ENCODE data around the gene SRR.

Gene SRR

DNA sequence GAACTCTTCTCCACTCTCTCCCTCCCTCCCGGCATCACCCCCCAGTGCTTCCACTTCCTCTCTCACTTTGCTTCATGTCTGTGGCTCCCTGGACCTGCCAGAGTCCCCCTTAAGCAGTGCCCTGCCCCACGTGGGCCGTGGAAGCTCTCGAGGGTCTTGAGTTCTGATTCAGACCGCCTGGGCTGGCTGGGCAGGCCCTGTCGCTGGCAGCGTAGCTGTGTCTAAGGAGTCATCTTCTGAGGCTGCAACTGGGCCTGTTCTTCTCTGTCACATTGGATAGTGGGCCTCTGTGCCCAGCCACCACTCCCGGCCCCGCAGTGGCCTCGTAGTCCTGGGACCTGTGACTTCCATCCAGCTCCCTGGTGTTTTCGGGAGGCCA, 66.5 kb downstream of the SRR start:
- Histone ChIP-seq H3K4me3 (ENCODE audit: low read depth, low read length) (no peak overlapping the region), H3K79me2 (no peaks in the 10 kb centered on the region), H3K27me3 (ENCODE audit: control insufficient read depth, insufficient read depth, low read length) (no peaks in the 10 kb centered on the region), H3K9me3 (ENCODE audit: control insufficient read depth, low read length) (no peaks in the 10 kb centered on the region), H3K4me2 (ENCODE audit: low read length) (no peak overlapping the region), H3K9ac (no peak overlapping the region), H3K4me1 (no peaks in the 10 kb centered on the region), H3K27ac (no peak overlapping the region), H2AFZ (no peak overlapping the region), H3K36me3 (ENCODE audit: control insufficient read depth, insufficient read depth, low read length) (no peaks in the 10 kb centered on the region)
- TF ChIP-seq, protein P1, sequence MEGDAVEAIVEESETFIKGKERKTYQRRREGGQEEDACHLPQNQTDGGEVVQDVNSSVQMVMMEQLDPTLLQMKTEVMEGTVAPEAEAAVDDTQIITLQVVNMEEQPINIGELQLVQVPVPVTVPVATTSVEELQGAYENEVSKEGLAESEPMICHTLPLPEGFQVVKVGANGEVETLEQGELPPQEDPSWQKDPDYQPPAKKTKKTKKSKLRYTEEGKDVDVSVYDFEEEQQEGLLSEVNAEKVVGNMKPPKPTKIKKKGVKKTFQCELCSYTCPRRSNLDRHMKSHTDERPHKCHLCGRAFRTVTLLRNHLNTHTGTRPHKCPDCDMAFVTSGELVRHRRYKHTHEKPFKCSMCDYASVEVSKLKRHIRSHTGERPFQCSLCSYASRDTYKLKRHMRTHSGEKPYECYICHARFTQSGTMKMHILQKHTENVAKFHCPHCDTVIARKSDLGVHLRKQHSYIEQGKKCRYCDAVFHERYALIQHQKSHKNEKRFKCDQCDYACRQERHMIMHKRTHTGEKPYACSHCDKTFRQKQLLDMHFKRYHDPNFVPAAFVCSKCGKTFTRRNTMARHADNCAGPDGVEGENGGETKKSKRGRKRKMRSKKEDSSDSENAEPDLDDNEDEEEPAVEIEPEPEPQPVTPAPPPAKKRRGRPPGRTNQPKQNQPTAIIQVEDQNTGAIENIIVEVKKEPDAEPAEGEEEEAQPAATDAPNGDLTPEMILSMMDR (IDR thresholded peaks at IDR 0.05): no peak

DNA sequence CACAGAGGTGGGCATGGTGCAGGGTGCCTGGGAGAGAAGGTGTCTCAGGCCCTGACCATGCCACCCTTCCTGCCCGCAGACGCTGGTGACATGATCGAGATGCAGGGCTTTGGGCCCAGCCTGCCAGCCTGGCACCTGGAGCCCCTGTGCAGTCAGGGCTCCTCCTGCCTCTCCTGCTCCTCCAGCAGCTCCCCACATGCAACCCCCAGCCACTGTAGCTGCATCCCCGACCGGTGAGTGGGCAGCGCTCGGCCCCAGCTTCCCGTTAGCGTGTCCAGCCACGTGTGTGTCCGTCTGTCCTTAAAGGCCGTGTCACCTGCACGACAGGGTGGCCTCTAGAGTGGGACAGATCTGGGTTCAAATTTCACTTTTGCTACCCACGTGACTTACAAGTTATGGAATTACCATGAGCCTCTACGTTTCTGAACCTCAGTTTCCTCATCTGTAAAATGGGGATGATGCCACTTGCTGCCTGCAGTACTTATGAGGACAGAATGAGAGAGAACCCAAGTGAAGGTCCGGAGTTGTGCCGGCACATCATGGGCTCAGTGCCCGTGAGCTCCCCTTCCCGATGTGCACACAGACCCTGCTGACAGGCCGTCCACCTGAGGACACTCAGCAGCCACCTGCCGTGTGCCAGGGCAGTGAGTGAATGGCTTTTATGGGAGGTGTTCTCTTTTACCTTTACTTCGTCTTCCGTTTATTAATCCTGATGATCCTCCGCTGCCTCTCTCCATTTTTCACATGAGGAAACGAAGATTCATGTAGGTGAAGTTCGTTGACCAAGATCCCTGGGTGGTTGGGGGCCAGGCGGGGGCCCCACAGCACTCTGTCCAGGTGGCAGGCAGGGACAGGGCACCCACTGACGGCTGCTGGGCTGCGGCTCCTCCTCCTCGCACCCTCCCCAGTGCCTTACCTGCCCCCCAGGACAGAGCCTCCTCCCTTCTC, 67.7 kb downstream of the SRR start:
- Histone ChIP-seq H3K36me3 (ENCODE audit: control insufficient read depth, insufficient read depth, low read length) (no peaks in the 10 kb centered on the region), H3K4me2 (ENCODE audit: low read length) (no peak overlapping the region), H3K4me3 (ENCODE audit: low read depth, low read length) (no peak overlapping the region), H3K9ac (no peak overlapping the region), H3K27me3 (ENCODE audit: control insufficient read depth, insufficient read depth, low read length) (no peaks in the 10 kb centered on the region), H3K27ac (no peak overlapping the region), H3K9me3 (ENCODE audit: control insufficient read depth, low read length) (no peaks in the 10 kb centered on the region), H3K79me2 (no peaks in the 10 kb centered on the region), H3K4me1 (no peaks in the 10 kb centered on the region), H2AFZ (no peak overlapping the region)
- TF ChIP-seq, protein P1 (IDR thresholded peaks at IDR 0.05): no peak

DNA sequence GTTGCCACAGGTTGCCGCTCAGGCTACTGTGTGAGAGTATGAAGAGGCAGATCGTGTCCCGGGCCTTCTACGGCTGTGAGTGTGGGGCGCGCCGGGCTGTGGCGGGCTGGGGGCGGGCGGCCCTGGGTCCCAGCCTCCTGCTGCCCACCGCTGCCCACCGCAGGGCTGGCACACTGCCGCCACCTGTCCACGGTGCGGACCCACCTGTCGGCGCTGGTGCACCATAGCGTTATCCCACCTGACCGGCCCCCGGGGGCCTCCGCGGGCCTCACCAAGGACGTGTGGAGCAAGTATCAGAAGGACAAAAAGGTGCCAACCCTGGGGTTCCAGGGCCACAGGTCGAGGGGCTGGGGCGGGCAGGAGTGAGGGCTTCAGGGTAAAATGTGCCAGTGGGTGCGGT, 68.4 kb downstream of the SRR start:
- no peaks in the 10 kb centered on the region for H3K36me3 ChIP-seq (ENCODE audit: control insufficient read depth, insufficient read depth, low read length)
- no peak overlapping the region for H3K27ac ChIP-seq
- TF ChIP-seq, protein P1 (IDR thresholded peaks at IDR 0.05): no peak

DNA sequence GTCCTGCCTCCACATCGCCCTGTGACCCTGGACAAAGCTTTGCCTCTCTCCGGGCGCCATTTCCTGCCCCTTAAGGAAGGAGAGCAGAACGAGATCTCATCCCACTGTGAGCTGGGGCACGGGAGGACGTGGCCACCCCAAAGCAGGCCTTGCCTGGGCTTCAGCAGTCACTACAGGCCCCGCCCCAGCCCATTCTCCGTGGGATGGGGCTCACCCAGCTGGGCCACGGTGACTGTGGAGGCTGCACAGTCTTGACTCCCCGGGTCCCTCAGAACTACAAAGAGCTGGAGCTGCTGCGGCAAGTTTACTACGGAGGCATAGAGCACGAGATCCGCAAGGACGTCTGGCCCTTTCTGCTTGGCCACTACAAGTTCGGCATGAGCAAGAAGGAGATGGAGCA, 68.9 kb downstream of the SRR start:
- H3K36me3 ChIP-seq (ENCODE audit: control insufficient read depth, insufficient read depth, low read length): no peaks in the 10 kb centered on the region
- no peaks in the 10 kb centered on the region for H3K9me3 ChIP-seq (ENCODE audit: control insufficient read depth, low read length)
- H3K4me2 ChIP-seq (ENCODE audit: low read length): no peak overlapping the region
- H3K27ac ChIP-seq: no peak overlapping the region
- no peaks in the 10 kb centered on the region for H3K79me2 ChIP-seq
- TF ChIP-seq, protein P1 (IDR thresholded peaks at IDR 0.05): no peak
- H3K27me3 ChIP-seq (ENCODE audit: control insufficient read depth, insufficient read depth, low read length): no peaks in the 10 kb centered on the region
- H2AFZ ChIP-seq: no peak overlapping the region
- no peak overlapping the region for H3K4me3 ChIP-seq (ENCODE audit: low read depth, low read length)
- H3K4me1 ChIP-seq: no peaks in the 10 kb centered on the region
- no peak overlapping the region for H3K9ac ChIP-seq

More for the DNA sequence above, 68.4 kb downstream of the SRR start:
- Histone ChIP-seq H3K9me3 (ENCODE audit: control insufficient read depth, low read length) (no peaks in the 10 kb centered on the region), H3K4me2 (ENCODE audit: low read length) (no peak overlapping the region), H3K79me2 (no peaks in the 10 kb centered on the region), H3K4me1 (no peaks in the 10 kb centered on the region), H3K4me3 (ENCODE audit: low read depth, low read length) (no peak overlapping the region), H3K9ac (no peak overlapping the region), H2AFZ (no peak overlapping the region), H3K27me3 (ENCODE audit: control insufficient read depth, insufficient read depth, low read length) (no peaks in the 10 kb centered on the region)

DNA sequence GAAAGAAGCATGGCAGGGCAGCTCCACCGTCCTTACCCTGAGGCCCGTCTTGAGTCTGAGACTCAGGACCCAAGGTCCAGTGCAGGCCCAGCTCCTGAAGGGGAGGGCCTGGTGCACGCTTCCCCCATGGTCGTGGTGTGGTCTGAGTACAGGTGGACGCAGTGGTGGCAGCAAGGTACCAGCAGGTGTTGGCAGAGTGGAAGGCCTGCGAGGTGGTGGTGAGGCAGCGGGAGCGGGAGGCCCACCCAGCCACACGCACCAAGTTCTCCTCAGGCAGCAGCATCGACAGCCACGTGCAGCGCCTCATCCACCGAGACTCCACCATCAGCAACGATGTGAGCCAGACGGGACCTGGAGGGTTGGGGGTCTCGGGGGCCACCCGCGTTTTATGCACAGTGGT, 69.4 kb downstream of the SRR start:
- H2AFZ ChIP-seq: no peak overlapping the region
- TF ChIP-seq, protein P1 (IDR thresholded peaks at IDR 0.05): no peak
- H3K36me3 ChIP-seq (ENCODE audit: control insufficient read depth, insufficient read depth, low read length): no peaks in the 10 kb centered on the region
- no peaks in the 10 kb centered on the region for H3K79me2 ChIP-seq
- H3K9me3 ChIP-seq (ENCODE audit: control insufficient read depth, low read length): no peaks in the 10 kb centered on the region
- no peaks in the 10 kb centered on the region for H3K27me3 ChIP-seq (ENCODE audit: control insufficient read depth, insufficient read depth, low read length)
- no peak overlapping the region for H3K4me3 ChIP-seq (ENCODE audit: low read depth, low read length)
- no peaks in the 10 kb centered on the region for H3K4me1 ChIP-seq
- H3K4me2 ChIP-seq (ENCODE audit: low read length): no peak overlapping the region
- no peak overlapping the region for H3K27ac ChIP-seq
- no peak overlapping the region for H3K9ac ChIP-seq

Measured in parathyroid adenoma (tissue), 2 donors.